Measurements from ENCODE around the gene PSME3IP1.

Gene PSME3IP1

GRCh38 chr16:57138281-57138935 is 47.4 kb downstream of the PSME3IP1 start:
- H3K4me3 ChIP-seq (replicated peaks; ENCODE audit: low read depth, low read length), result no peak overlapping the region
- DNase-seq (ENCODE audit: extremely low read depth, low read depth), result no peak
- TF ChIP-seq CTCF (IDR thresholded peaks at IDR 0.05; ENCODE audit: low read depth, low read length, missing control alignments), result no peak

GRCh38 chr16:57137566-57138273 is 48.1 kb downstream of the PSME3IP1 start:
- no peak for TF ChIP-seq CTCF (IDR thresholded peaks at IDR 0.05; ENCODE audit: low read depth, low read length, missing control alignments)
- no peak overlapping the region for H3K4me3 ChIP-seq (replicated peaks; ENCODE audit: low read depth, low read length)
- no peak for DNase-seq (ENCODE audit: extremely low read depth, low read depth)

- no peak for DNase-seq (ENCODE audit: extremely low read depth, low read depth)
- H3K4me3 ChIP-seq (replicated peaks; ENCODE audit: low read depth, low read length), result no peak overlapping the region
- no peak for TF ChIP-seq CTCF (IDR thresholded peaks at IDR 0.05; ENCODE audit: low read depth, low read length, missing control alignments)
These were observed 48.8 kb downstream of the PSME3IP1 start for GRCh38 chr16:57137043-57137442.

- TF ChIP-seq CTCF (IDR thresholded peaks at IDR 0.05; ENCODE audit: low read depth, low read length, missing control alignments), result no peak
- no peak for DNase-seq (ENCODE audit: extremely low read depth, low read depth)
- H3K4me3 ChIP-seq (replicated peaks; ENCODE audit: low read depth, low read length), result no peak overlapping the region
These were observed 50.9 kb downstream of the PSME3IP1 start for GRCh38 chr16:57134982-57135381.

GRCh38 chr16:57133886-57134285 is 52.0 kb downstream of the PSME3IP1 start:
- DNase-seq (ENCODE audit: extremely low read depth, low read depth), result no peak
- no peak overlapping the region for H3K4me3 ChIP-seq (replicated peaks; ENCODE audit: low read depth, low read length)
- TF ChIP-seq CTCF (IDR thresholded peaks at IDR 0.05; ENCODE audit: low read depth, low read length, missing control alignments), result no peak

- no peak for TF ChIP-seq CTCF (IDR thresholded peaks at IDR 0.05; ENCODE audit: low read depth, low read length, missing control alignments)
- H3K4me3 ChIP-seq (replicated peaks; ENCODE audit: low read depth, low read length), result no peak overlapping the region
- DNase-seq (ENCODE audit: extremely low read depth, low read depth), result no peak
These were observed 52.8 kb downstream of the PSME3IP1 start for GRCh38 chr16:57133031-57133430.

All from HFF-Myc (cell line).